ENCODE data around the gene CBX3.
A peak's percentile ranks its signal among the peaks of the same experiment; 100 is the strongest.

CBX3 gene

DNA sequence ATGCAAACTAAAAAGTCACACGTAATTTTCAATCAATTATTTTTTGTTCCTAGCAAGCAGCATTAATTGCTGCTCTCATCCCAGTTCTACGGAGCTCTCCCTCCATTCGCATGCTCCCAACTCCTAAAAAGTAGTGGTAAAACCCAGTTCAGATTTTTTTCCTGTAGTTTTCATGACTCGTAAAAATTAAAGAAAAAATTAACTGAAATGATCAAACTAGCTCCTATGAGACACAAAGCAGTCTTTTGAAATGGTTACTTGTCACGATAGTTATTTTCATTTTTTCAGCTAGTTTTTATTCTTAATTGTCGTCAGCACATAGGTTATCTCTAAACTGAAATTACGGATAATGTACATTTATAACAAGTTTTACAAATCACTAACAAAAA is 2.8 kb upstream of the CBX3 start (continued):
- TF ChIP-seq ZFP3 (CRISPR knock-in tag; IDR thresholded peaks at IDR 0.05) = no peak
- TF ChIP-seq ESRRG (CRISPR knock-in tag; IDR thresholded peaks at IDR 0.05) = no peak
- TF ChIP-seq, protein P1, sequence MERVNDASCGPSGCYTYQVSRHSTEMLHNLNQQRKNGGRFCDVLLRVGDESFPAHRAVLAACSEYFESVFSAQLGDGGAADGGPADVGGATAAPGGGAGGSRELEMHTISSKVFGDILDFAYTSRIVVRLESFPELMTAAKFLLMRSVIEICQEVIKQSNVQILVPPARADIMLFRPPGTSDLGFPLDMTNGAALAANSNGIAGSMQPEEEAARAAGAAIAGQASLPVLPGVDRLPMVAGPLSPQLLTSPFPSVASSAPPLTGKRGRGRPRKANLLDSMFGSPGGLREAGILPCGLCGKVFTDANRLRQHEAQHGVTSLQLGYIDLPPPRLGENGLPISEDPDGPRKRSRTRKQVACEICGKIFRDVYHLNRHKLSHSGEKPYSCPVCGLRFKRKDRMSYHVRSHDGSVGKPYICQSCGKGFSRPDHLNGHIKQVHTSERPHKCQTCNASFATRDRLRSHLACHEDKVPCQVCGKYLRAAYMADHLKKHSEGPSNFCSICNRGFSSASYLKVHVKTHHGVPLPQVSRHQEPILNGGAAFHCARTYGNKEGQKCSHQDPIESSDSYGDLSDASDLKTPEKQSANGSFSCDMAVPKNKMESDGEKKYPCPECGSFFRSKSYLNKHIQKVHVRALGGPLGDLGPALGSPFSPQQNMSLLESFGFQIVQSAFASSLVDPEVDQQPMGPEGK (CRISPR knock-in tag; IDR thresholded peaks at IDR 0.05; ENCODE audit: borderline replicate concordance) = no peak
- TF ChIP-seq ZNF70 (CRISPR knock-in tag; IDR thresholded peaks at IDR 0.05) = no peak
- TF ChIP-seq TCF4 (CRISPR knock-in tag; IDR thresholded peaks at IDR 0.05; ENCODE audit: borderline replicate concordance) = no peak

DNA sequence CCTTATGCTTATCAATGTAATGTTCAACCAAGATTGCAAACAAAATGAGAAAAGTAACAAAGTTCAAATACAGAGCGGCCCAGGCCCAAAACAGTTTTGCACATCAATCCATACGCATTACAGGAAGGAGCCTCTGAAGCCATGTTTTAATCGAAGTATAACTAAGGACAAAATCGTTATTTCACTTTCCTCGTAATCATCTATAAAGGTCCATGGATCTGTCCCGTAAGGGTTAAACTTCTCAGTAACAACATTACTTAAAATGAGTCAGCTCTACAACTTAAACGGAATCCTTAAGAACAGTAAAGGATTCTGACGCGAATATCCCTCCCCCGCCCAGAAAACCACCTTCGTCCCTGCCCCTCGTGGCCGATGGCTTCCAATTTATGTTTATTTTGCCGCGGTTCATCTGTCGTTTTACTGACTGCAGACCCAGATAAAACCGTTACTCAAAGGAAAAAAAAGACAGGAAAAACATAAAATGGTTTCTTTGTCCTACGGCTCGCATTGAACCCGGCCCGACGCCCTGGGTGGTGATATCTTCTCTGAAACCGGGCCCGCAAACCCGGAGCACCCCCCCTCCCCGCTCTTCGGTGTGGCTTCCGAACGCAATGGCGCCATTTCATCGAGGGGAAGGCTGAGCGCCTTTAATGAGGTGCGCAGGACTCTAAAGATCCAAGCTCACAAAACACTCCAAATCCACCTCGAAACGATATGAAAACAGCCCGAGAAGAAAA is 2.1 kb upstream of the CBX3 start:
- TF ChIP-seq ZNF8 (CRISPR knock-in tag; IDR thresholded peaks at IDR 0.05) (no peak), TCF4 (CRISPR knock-in tag; IDR thresholded peaks at IDR 0.05; ENCODE audit: borderline replicate concordance) (no peak), ZNF70 (CRISPR knock-in tag; IDR thresholded peaks at IDR 0.05) (no peak), ESRRG (CRISPR knock-in tag; IDR thresholded peaks at IDR 0.05) (no peak; the same call in 1 of the 2 replicates), ISL1 (CRISPR knock-in tag; IDR thresholded peaks at IDR 0.05) (no peak), BACH2 (CRISPR knock-in tag; IDR thresholded peaks at IDR 0.05; ENCODE audit: borderline replicate concordance) (no peak), ZC3H10 (CRISPR knock-in tag; IDR thresholded peaks at IDR 0.05) (no peak), TOX (CRISPR knock-in tag; IDR thresholded peaks at IDR 0.05; ENCODE audit: borderline replicate concordance) (0 out of 2 replicates have a peak, but pooled peaks have one; percentile 9)
- TF ChIP-seq, protein P1 (CRISPR knock-in tag; IDR thresholded peaks at IDR 0.05; ENCODE audit: borderline replicate concordance) = peak; percentile 12; the same call in 1 of the 2 replicates
- ATAC-seq = peak; percentile 27

DNA sequence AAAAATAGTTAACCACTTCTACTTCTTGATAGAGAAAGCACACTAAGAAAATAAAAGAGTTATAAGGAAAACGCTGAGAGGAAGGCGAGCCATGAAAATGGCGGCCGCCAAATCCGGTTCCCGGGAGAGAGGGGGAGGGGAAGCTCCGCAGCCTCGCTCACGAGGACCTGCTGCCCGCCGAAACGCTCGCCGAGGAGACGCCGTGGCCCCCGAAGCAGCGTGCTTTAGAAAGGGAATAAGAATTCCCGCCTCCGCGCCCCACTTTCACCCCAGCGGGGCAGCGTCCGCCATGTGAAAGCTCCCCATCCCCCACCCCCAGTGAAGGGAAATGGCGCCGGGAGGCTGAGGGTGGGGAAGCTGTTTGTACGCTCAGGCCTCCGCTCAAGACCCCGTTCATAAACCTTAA is 1.5 kb upstream of the CBX3 start:
- peak; percentile 56 for ATAC-seq
- TF ChIP-seq ESRRG (CRISPR knock-in tag; IDR thresholded peaks at IDR 0.05) (0 out of 2 replicates have a peak, but pooled peaks have one; percentile 44), PPARA (CRISPR knock-in tag; IDR thresholded peaks at IDR 0.05; ENCODE audit: borderline replicate concordance) (no peak), SNAI2 (CRISPR knock-in tag; IDR thresholded peaks at IDR 0.05) (peak; percentile 45; the same call in 1 of the 2 replicates), ZNF8 (CRISPR knock-in tag; IDR thresholded peaks at IDR 0.05) (peak; percentile 8; the same call in 1 of the 2 replicates), TOX (CRISPR knock-in tag; IDR thresholded peaks at IDR 0.05; ENCODE audit: borderline replicate concordance) (no peak), ZFP3 (CRISPR knock-in tag; IDR thresholded peaks at IDR 0.05) (0 out of 2 replicates have a peak, but pooled peaks have one; percentile 38), ZNF70 (CRISPR knock-in tag; IDR thresholded peaks at IDR 0.05) (no peak), GLIS3 (CRISPR knock-in tag; IDR thresholded peaks at IDR 0.05) (no peak; the same call in 1 of the 2 replicates), CSDC2 (CRISPR knock-in tag; IDR thresholded peaks at IDR 0.05) (peak; percentile 41; the same call in 1 of the 2 replicates), ZC3H10 (CRISPR knock-in tag; IDR thresholded peaks at IDR 0.05) (0 out of 2 replicates have a peak, but pooled peaks have one; percentile 41), ZNF565 (CRISPR knock-in tag; conservative IDR thresholded peaks at IDR 0.05; ENCODE audit: low read depth) (0 out of 2 replicates have a peak, but pooled peaks have one; percentile 49), TCF4 (CRISPR knock-in tag; IDR thresholded peaks at IDR 0.05; ENCODE audit: borderline replicate concordance) (no peak), BACH2 (CRISPR knock-in tag; IDR thresholded peaks at IDR 0.05; ENCODE audit: borderline replicate concordance) (no peak), OSR1 (CRISPR knock-in tag; IDR thresholded peaks at IDR 0.05) (no peak), ISL1 (CRISPR knock-in tag; IDR thresholded peaks at IDR 0.05) (no peak), RARB (CRISPR knock-in tag; IDR thresholded peaks at IDR 0.05) (peak; percentile 39; the same call in 1 of the 2 replicates), ZFP30 (CRISPR knock-in tag; IDR thresholded peaks at IDR 0.05) (no peak), ARNTL (CRISPR knock-in tag; IDR thresholded peaks at IDR 0.05; ENCODE audit: borderline replicate concordance, low read depth) (0 out of 2 replicates have a peak, but pooled peaks have one; percentile 46)
- TF ChIP-seq, protein P2, sequence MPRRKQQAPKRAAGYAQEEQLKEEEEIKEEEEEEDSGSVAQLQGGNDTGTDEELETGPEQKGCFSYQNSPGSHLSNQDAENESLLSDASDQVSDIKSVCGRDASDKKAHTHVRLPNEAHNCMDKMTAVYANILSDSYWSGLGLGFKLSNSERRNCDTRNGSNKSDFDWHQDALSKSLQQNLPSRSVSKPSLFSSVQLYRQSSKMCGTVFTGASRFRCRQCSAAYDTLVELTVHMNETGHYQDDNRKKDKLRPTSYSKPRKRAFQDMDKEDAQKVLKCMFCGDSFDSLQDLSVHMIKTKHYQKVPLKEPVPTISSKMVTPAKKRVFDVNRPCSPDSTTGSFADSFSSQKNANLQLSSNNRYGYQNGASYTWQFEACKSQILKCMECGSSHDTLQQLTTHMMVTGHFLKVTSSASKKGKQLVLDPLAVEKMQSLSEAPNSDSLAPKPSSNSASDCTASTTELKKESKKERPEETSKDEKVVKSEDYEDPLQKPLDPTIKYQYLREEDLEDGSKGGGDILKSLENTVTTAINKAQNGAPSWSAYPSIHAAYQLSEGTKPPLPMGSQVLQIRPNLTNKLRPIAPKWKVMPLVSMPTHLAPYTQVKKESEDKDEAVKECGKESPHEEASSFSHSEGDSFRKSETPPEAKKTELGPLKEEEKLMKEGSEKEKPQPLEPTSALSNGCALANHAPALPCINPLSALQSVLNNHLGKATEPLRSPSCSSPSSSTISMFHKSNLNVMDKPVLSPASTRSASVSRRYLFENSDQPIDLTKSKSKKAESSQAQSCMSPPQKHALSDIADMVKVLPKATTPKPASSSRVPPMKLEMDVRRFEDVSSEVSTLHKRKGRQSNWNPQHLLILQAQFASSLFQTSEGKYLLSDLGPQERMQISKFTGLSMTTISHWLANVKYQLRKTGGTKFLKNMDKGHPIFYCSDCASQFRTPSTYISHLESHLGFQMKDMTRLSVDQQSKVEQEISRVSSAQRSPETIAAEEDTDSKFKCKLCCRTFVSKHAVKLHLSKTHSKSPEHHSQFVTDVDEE (CRISPR knock-in tag; IDR thresholded peaks at IDR 0.05) = no peak
- TF ChIP-seq, protein P3, sequence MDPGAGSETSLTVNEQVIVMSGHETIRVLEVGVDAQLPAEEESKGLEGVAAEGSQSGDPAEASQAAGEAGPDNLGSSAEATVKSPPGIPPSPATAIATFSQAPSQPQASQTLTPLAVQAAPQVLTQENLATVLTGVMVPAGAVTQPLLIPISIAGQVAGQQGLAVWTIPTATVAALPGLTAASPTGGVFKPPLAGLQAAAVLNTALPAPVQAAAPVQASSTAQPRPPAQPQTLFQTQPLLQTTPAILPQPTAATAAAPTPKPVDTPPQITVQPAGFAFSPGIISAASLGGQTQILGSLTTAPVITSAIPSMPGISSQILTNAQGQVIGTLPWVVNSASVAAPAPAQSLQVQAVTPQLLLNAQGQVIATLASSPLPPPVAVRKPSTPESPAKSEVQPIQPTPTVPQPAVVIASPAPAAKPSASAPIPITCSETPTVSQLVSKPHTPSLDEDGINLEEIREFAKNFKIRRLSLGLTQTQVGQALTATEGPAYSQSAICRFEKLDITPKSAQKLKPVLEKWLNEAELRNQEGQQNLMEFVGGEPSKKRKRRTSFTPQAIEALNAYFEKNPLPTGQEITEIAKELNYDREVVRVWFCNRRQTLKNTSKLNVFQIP (CRISPR knock-in tag; IDR thresholded peaks at IDR 0.05; ENCODE audit: borderline replicate concordance, low read depth) = no peak
- TF ChIP-seq, protein P4, sequence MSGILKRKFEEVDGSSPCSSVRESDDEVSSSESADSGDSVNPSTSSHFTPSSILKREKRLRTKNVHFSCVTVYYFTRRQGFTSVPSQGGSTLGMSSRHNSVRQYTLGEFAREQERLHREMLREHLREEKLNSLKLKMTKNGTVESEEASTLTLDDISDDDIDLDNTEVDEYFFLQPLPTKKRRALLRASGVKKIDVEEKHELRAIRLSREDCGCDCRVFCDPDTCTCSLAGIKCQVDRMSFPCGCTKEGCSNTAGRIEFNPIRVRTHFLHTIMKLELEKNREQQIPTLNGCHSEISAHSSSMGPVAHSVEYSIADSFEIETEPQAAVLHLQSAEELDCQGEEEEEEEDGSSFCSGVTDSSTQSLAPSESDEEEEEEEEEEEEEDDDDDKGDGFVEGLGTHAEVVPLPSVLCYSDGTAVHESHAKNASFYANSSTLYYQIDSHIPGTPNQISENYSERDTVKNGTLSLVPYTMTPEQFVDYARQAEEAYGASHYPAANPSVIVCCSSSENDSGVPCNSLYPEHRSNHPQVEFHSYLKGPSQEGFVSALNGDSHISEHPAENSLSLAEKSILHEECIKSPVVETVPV (CRISPR knock-in tag; IDR thresholded peaks at IDR 0.05) = no peak
- TF ChIP-seq, protein P1 (CRISPR knock-in tag; IDR thresholded peaks at IDR 0.05; ENCODE audit: borderline replicate concordance) = peak; percentile 8; the same call in 1 of the 2 replicates

All from SK-N-SH treated with all-trans-retinoic acid at 6 μM for 48 hours (cell line).